HUES64 (cell line): Measurements from ENCODE around the gene UBE2F. TPM values are rescaled to one million over a fixed set of nuclear protein-coding genes. Genes with fewer than 3 reads are reported as not detected.

Experiments
- H3K27ac ChIP-seq: 2 replicates; pipeline ENCODE4 v1.7.0; 2013; ENCODE audit warnings: low read depth, low read length, inconsistent platforms
- H3K27me3 ChIP-seq: 2 replicates; pipeline ENCODE4 v1.6.1; 2013; ENCODE audit warnings: mild to moderate bottlenecking, low read length; ENCODE audit not compliant: insufficient read depth
- H3K36me3 ChIP-seq: 2 replicates; pipeline ENCODE4 v1.6.1; 2013; ENCODE audit warnings: mild to moderate bottlenecking, low read length; ENCODE audit not compliant: insufficient read depth
- H3K4me1 ChIP-seq: 2 replicates; pipeline ENCODE4 v1.6.1; 2013; ENCODE audit warnings: mild to moderate bottlenecking, low read length, moderate library complexity; ENCODE audit not compliant: insufficient read depth
- H3K4me3 ChIP-seq: 2 replicates; pipeline ENCODE4 v1.5.1; 2013; ENCODE audit warnings: mild to moderate bottlenecking, low read length, moderate library complexity
- H3K9ac ChIP-seq: 2 replicates; pipeline ENCODE4 v1.6.1; 2013; ENCODE audit warnings: mild to moderate bottlenecking, low read depth, low read length
- H3K9me3 ChIP-seq: 2 replicates; pipeline ENCODE4 v1.6.1; 2013; ENCODE audit warnings: low read depth, low read length; ENCODE audit not compliant: insufficient read depth
- WGBS: fragments of 150-250, 120-280 bp; methylation state at CpG from one replicate; pipeline ENCODE4 v1.1.7; 2013; ENCODE audit warnings: missing lambda C conversion rate; 5-methylcytosine and 5-hydroxymethylcytosine counted together
- polyA plus RNA-seq, 2 experiments: library from polyadenylated mRNA; stranded (reverse); fragments of 50-300 nt; gene quantifications; one replicate each; pipeline ENCODE4 v1.2.3, GENCODE V29; 2013

The UBE2F gene, protein sequence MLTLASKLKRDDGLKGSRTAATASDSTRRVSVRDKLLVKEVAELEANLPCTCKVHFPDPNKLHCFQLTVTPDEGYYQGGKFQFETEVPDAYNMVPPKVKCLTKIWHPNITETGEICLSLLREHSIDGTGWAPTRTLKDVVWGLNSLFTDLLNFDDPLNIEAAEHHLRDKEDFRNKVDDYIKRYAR
- 51.5 TPM for polyA plus RNA-seq (2013, experiment 1 of 2)
- polyA plus RNA-seq (2013, experiment 2 of 2), result 43.9 TPM

DNA sequence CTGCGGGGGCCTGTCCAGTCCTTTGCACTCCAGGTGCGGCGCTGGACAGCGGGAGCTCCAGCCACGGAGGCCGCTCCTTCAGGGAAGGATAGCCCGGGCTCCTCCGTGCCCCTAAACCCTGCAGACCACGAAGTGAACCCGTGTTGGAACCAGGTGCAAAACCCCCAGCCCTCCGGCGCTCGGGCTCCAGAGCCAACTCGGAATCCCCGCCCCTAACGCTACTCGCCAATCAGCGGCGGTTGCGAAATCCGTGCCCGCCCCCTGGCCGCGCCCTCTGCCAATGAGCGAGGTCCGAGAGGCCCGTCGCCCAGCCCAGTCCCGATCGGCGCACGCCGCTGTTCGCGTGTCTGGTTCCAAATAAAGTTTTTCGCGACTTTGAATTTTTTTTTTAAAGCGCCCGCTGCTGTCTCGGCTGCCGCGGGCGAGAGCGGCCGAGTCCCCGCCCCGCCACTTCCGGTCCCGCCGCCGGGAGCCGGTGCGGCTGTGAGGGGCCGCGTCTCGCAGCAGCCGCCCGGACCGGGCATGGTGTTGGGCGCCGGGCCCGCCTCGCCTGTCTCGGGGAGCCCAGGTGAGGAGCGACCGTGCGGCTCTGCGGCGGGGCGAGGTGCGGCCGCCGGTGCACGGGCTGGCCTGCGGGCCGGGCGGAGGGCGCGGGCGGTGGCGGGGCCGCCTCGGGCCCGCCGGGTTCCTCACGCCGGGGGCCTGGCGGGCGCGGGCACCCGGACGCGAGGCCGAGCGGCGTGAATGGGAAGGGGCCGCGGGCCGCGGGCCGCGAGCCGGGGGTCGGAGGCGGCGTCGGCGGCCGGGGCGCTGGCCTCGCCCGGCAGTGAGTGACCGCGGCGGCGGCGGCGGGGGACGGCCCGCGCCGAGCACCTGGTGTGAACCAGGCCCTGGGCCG, at the start of gene UBE2F:
Gene UBE2F, plus strand, starts transcription at position 450 of the 898 bp plus-strand sequence. CDS start 6,094 bp downstream, outside the sequence.
- WGBS, result under 1% methylated on average over 123 of the region's 123 CpGs
- no peaks in the 10 kb centered on the region for H3K27me3 ChIP-seq

DNA sequence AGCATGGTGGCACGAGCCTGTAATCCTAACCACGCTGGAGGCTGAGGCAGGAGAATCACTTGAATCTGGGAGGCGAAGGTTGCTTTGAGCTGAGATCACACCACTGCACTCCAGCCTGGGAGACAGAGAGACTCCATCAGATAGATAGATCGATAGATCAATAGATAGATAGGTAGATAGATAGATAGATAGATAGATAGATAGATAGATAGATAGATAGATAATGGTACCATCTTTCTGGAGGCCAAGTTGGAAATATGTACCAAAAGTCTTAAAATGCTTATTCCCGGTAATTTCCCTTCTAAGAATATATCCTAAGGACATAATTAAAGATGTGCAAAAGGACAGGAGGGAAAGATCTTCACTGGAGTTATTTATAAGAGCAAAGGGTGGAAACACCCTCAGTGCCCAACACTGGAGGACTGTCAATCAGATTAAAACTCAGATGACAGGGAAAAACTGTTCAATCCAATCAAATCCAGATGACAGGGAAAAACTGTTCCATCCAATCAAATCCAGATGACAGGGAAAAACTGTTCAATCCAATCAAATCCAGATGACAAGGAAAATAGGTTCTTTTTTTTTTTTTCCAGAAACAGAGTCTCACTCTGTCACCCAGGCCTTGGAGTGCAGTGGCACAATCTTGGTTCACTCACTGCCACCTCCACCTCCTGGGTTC, 49.0 kb upstream of the UBE2F start:
- Histone ChIP-seq H3K36me3 (no peaks in the 10 kb centered on the region), H3K27ac (no peak overlapping the region), H3K4me1 (no peaks in the 10 kb centered on the region), H3K27me3 (no peaks in the 10 kb centered on the region; the same call in 1 of the 2 replicates), H3K9ac (no peak overlapping the region), H3K9me3 (no peaks in the 10 kb centered on the region), H3K4me3 (no peak overlapping the region)
- WGBS, result 91% methylated on average over 4 of the region's 5 CpGs

More for the DNA sequence above, at the start of gene UBE2F:
- Histone ChIP-seq H3K9ac (peak within 1 kb of the TSS; percentile 79), H3K36me3 (no peaks in the 10 kb centered on the region), H3K27ac (no peak within 1 kb of the TSS), H3K9me3 (peaks cover 11% of the 10 kb centered on the region; the same call in 1 of the 2 replicates), H3K4me3 (peak within 1 kb of the TSS; percentile 91), H3K4me1 (peaks cover 8% of the 10 kb centered on the region; the same call in 1 of the 2 replicates)

DNA sequence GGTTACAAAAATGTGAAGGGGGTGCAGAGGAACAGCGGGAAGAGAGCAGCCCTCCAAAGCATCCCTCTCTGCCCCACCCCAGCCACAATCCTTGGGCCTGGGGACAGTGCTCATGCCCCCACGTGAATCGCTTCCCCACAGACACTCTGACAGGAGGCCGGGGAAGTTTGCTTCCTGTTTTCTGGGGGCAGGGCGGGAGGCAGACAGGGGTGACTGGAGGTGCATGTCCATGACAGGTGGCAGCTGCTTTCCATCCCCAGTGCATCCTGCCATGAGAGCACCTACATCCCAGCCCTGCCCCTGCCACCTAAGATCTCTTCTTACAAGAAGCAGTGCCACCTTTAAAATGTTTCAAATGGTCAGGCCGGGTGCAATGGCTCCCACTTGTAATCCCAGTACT, 47.2 kb upstream of the UBE2F start:
- Histone ChIP-seq H3K27ac (no peak overlapping the region), H3K27me3 (no peaks in the 10 kb centered on the region; the same call in 1 of the 2 replicates), H3K4me3 (no peak overlapping the region), H3K4me1 (no peaks in the 10 kb centered on the region), H3K9me3 (no peaks in the 10 kb centered on the region), H3K36me3 (no peaks in the 10 kb centered on the region), H3K9ac (no peak overlapping the region)
- WGBS, result 85% methylated on average over 6 of the region's 6 CpGs

DNA sequence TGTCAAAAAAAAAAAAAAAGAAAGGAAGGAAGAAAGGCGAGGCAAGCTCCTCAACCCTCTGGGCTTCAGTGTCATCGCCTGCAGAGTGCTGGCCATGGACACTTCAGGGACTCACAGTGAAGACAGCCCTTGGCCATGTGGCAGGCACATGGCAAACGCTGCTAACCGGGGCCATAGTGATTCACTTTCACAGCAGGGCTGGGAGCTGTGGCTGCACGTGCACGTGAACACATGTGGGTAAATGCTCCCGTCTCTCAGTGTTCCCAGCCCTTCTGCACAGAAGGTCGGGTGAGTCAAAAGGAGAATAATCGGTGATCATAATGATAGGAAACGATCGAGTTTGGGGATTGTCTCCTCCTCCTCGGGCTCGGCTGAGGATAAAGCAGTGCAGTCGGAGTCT, 46.1 kb upstream of the UBE2F start:
- no peaks in the 10 kb centered on the region; the same call in 1 of the 2 replicates for H3K27me3 ChIP-seq
- WGBS, result 91% methylated on average over 14 of the region's 14 CpGs
- H3K4me3 ChIP-seq, result no peak overlapping the region
- H3K36me3 ChIP-seq, result no peaks in the 10 kb centered on the region
- H3K9ac ChIP-seq, result no peak overlapping the region
- no peak overlapping the region for H3K27ac ChIP-seq
- H3K4me1 ChIP-seq, result no peaks in the 10 kb centered on the region
- no peaks in the 10 kb centered on the region for H3K9me3 ChIP-seq

DNA sequence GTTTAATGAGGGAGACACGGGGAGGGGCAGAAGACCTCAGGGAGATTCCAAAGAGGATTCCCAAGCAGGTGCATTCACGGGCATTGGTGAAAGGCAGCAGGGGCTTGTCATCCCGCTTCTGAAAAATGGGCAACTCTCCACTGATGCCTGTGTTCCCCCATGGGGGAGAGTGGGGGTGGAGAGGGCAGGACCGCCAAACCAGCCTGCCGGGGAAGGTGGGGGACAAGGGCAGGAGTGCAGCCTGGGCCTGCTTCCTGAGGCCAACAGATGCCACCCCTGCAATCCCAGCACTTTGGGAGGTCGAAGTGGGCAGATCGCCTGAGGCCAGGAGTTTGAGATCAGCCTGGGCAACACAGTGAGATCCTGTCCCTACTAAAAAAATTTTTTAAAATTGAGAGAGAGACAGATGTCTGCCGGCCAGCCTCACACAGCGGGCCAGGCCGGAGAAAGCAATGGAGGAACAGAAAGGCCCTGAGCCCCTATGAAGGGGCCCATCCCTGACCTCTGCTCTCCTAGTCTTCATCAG, 44.8 kb upstream of the UBE2F start:
- no peaks in the 10 kb centered on the region for H3K36me3 ChIP-seq
- 97% methylated on average over 10 of the region's 10 CpGs for WGBS

DNA sequence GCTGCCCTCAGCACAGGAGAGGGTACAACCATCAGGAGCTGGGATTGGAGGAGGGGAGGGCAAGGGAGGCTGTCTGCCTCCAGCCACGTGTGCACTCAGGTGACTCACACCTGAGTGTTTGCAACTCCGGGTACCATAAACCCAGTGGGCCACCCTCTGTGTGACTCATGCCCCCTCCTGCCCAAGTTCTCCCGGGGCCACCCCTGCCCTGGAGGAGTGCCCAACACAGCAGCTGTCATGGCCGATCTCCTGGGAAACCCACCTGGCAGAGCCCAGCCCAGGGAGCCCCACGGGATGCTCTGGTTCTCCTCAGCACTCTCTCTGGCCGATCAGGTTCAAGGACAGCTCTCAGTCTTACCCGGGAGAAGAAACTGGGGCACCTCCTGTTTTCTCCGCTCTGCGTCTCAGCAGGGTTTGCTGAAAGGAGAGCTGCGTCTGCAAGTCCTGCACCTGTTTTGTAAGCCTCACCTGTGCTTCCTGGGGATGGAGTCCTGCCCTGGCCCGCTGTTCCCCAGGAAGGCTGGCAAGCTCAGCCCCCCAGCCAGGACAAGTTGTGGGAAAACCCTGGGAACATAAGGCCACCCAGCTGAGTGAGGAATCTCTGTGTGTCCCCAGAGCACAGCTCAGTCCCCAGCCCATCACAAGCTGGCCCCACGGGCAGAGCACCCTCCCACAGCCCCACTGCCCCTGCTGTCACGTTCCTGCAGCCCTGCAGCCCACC, 44.0 kb upstream of the UBE2F start:
- Histone ChIP-seq H3K9ac (no peak overlapping the region), H3K4me1 (no peaks in the 10 kb centered on the region), H3K27ac (no peak overlapping the region), H3K27me3 (no peaks in the 10 kb centered on the region; the same call in 1 of the 2 replicates), H3K9me3 (no peaks in the 10 kb centered on the region), H3K4me3 (no peak overlapping the region), H3K36me3 (no peaks in the 10 kb centered on the region)
- WGBS, result 73% methylated on average over 13 of the region's 13 CpGs

More for the DNA sequence above, 44.8 kb upstream of the UBE2F start:
- Histone ChIP-seq H3K4me3 (no peak overlapping the region), H3K9ac (no peak overlapping the region), H3K27me3 (no peaks in the 10 kb centered on the region; the same call in 1 of the 2 replicates), H3K9me3 (no peaks in the 10 kb centered on the region), H3K4me1 (no peaks in the 10 kb centered on the region), H3K27ac (no peak overlapping the region)

DNA sequence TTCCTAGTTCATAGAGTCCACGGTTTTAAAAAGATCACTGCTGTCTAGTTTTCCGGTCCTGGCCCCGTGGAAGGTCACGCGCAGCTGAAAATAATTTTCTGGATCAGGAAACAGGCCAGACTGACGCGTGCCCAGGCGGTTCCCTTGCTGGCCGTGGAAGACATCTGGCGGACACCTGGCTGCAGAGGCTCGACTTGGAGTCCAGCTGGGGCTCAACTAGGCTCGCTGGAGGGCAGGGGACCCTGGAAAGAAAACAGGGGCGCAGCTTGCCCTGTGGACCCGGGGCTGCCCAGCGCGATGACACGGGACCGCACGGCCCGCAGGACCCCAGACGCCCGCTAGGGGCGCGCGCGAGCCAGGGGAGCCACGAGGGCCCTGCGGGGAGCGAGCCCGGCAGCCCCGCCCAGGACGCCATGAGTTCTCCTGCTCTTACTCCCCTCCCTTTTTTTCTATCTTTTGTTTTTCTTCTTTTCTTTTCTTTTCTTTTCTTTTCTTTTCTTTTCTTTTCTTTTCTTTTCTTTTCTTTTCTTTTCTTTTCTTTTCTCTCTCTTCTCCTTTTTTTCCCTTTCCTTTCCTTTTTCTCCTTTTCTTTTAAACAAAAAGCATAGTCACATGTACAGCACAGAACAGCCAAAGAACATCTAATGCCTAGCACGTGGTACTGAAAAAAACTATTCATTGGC, 43.2 kb upstream of the UBE2F start:
- H3K27me3 ChIP-seq, result no peaks in the 10 kb centered on the region; the same call in 1 of the 2 replicates
- no peaks in the 10 kb centered on the region for H3K36me3 ChIP-seq
- 30% methylated on average over 33 of the region's 33 CpGs for WGBS
- no peak overlapping the region for H3K27ac ChIP-seq
- no peak overlapping the region for H3K9ac ChIP-seq
- H3K4me1 ChIP-seq, result no peaks in the 10 kb centered on the region
- H3K9me3 ChIP-seq, result no peaks in the 10 kb centered on the region
- no peak overlapping the region; the same call in 1 of the 2 replicates for H3K4me3 ChIP-seq

DNA sequence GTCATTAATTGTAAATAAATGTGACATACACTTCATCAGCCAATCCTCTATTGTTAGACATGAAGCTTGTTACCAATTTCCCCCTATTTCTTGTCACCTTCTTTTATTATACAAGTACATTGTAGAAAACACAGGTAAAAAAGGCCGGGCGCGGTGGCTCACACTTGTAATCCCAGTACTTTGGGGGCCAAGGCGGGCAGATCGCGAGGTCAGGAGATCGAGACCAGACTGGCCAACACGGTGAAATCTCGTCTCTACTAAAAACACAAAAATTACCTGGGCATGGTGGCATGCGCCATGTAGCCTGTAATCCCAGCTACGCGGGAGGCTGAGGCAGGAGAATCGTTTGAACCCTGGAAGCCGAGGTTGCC, 42.7 kb upstream of the UBE2F start:
- H3K4me3 ChIP-seq, result no peak overlapping the region
- H3K9ac ChIP-seq, result no peak overlapping the region
- no peaks in the 10 kb centered on the region for H3K9me3 ChIP-seq
- no peaks in the 10 kb centered on the region for H3K4me1 ChIP-seq
- H3K27ac ChIP-seq, result no peak overlapping the region
- 96% methylated on average over 14 of the region's 14 CpGs for WGBS
- no peaks in the 10 kb centered on the region; the same call in 1 of the 2 replicates for H3K27me3 ChIP-seq
- no peaks in the 10 kb centered on the region for H3K36me3 ChIP-seq

DNA sequence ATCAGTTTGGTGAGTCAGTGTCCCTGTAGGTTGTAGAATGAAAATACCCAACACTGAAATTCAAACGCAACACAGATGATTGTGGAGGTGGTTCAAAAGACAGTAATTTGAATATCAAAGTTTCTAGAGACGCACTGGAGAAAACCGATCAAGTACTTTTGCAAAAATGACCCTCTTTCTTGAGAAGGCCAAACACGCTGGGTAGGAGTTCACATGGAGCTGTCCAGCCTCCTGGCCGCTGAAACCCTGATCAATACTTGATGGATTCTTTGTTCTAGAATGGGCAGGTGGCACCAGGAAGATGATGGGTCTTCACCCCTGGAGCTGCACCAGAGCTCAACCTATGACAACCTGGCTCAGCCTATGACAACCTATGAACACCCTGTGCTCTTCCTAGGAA, 39.7 kb upstream of the UBE2F start:
- H3K9ac ChIP-seq, result no peak overlapping the region
- WGBS, result 64% methylated on average over 5 of the region's 5 CpGs

DNA sequence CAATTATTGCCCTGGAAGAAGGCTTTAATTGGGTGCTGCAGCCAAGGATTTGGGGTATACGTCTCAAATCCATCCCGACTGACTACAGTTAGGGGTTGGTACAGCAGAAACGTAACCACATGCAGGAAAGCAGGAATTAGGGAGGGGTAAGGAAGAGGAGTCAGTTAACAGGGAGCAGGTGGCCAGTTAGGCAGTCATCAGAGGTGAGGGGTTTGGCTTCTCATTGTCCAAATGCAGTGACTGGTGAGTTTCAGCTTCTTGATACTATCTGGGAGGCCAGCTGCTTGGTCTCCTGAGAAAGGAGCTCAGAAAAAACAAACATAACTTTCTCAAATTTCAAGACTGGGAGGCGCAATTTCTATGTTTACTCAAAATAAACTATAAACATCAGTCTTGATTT, 38.8 kb upstream of the UBE2F start:
- H3K4me3 ChIP-seq, result no peak overlapping the region
- no peaks in the 10 kb centered on the region for H3K27me3 ChIP-seq
- H3K27ac ChIP-seq, result no peak overlapping the region
- 89% methylated on average over 3 of the region's 4 CpGs for WGBS
- no peaks in the 10 kb centered on the region for H3K36me3 ChIP-seq
- peaks cover 7% of the 10 kb centered on the region for H3K9me3 ChIP-seq
- H3K9ac ChIP-seq, result no peak overlapping the region
- no peaks in the 10 kb centered on the region for H3K4me1 ChIP-seq

More for the DNA sequence above, 39.7 kb upstream of the UBE2F start:
- Histone ChIP-seq H3K36me3 (no peaks in the 10 kb centered on the region), H3K27me3 (no peaks in the 10 kb centered on the region; the same call in 1 of the 2 replicates), H3K27ac (no peak overlapping the region), H3K4me1 (no peaks in the 10 kb centered on the region), H3K9me3 (peaks cover 7% of the 10 kb centered on the region), H3K4me3 (no peak overlapping the region)
